ENCODE measurements around the gene RGS19. TPM values are rescaled to one million over a fixed set of nuclear protein-coding genes. Genes with fewer than 3 reads are reported as not detected.
A peak's percentile ranks its signal among the peaks of the same experiment; 100 is the strongest.

The RGS19 gene
- total and polyA plus RNA-seq, 8 donors, result 3.2 to 11.9 (median 5.7) TPM

GRCh38 chr20:64104667-64105451, 25.5 kb upstream of the RGS19 start:
- 68 to 80% methylated on average over 24 to 25 of the region's 25 CpGs for WGBS, 2 donors
- Histone ChIP-seq H3K9me3 (no peaks in the 10 kb centered on the region), H3K36me3 (no peaks in the 10 kb centered on the region), H3K4me3 (no peak overlapping the region), H3K27me3 (no peaks in the 10 kb centered on the region), H3K4me1 (peaks cover 0 to 3% (median 0%) of the 10 kb centered on the region in 3 donors), H3K27ac (no peak overlapping the region)
- TF ChIP-seq CTCF (IDR thresholded peaks at IDR 0.05), result no peak
- FAIRE-seq (no peak), DNase-seq (peak in 2 of 6 donors; percentile 33 to 35), ATAC-seq (no peak)
- intact Hi-C loops (cut with DNase I), result no loop called here

GRCh38 chr20:64103871-64104666, 24.8 kb upstream of the RGS19 start:
- DNase-seq (peak in 3 of 6 donors; percentile 8 to 58 (median 35)), FAIRE-seq (no peak), ATAC-seq (no peak)
- intact Hi-C loops (cut with DNase I), result no loop called here
- TF ChIP-seq CTCF (IDR thresholded peaks at IDR 0.05), result no peak
- H3K27me3 ChIP-seq, result no peaks in the 10 kb centered on the region
- H3K4me1 ChIP-seq, result peaks cover 0 to 3% (median 0%) of the 10 kb centered on the region in 3 donors
- H3K4me3 ChIP-seq, result no peak overlapping the region
- no peaks in the 10 kb centered on the region for H3K36me3 ChIP-seq
- H3K9me3 ChIP-seq, result no peaks in the 10 kb centered on the region
- WGBS, 2 donors, result 52 to 69% methylated on average over 19 to 20 of the region's 20 CpGs
- H3K27ac ChIP-seq, result no peak overlapping the region

- FAIRE-seq (no peak), DNase-seq (peak in 3 of 6 donors; percentile 20 to 66 (median 63)), ATAC-seq (peak; percentile 46 to 66 (median 49))
- 20 to 21% methylated on average over 27 to 30 of the region's 30 CpGs for WGBS, 2 donors
- TF ChIP-seq CTCF (IDR thresholded peaks at IDR 0.05), result no peak
- Histone ChIP-seq H3K27ac (no peak overlapping the region), H3K4me1 (peaks cover 0 to 3% (median 0%) of the 10 kb centered on the region in 3 donors), H3K27me3 (no peaks in the 10 kb centered on the region), H3K36me3 (no peaks in the 10 kb centered on the region), H3K9me3 (no peaks in the 10 kb centered on the region), H3K4me3 (peak overlapping the region in 3 of 4 donors; percentile 33 to 68 (median 46))
- intact Hi-C loops (cut with DNase I), result no loop called here
These were observed 23.5 kb upstream of the RGS19 start for GRCh38 chr20:64102647-64103354.

- H3K27ac ChIP-seq, result no peak overlapping the region
- no peaks in the 10 kb centered on the region for H3K27me3 ChIP-seq
- 6% methylated on average over 34 to 64 of the region's 64 CpGs for WGBS, 2 donors
- peak; percentile 57 to 87 (median 78) for TF ChIP-seq CTCF (IDR thresholded peaks at IDR 0.05)
- peak; percentile 86 to 95 (median 88) for ATAC-seq
- no peak for FAIRE-seq
- intact Hi-C loops (cut with DNase I), result no loop called here
- DNase-seq, result peak in 5 of 6 donors; percentile 46 to 92 (median 68)
- peak overlapping the region; percentile 29 to 68 (median 40) for H3K4me3 ChIP-seq
- no peaks in the 10 kb centered on the region for H3K36me3 ChIP-seq
- peaks cover 0 to 3% (median 0%) of the 10 kb centered on the region in 3 donors for H3K4me1 ChIP-seq
- H3K9me3 ChIP-seq, result no peaks in the 10 kb centered on the region
These were observed 22.7 kb upstream of the RGS19 start for GRCh38 chr20:64101731-64102621.
